CD4-positive, alpha-beta T cell treated with Interleukin-2 at 100 ng/mL for 4 hours (primary cell): ENCODE data around the gene RREB1.
"Not testable (repeated sequence)": the region's sequence is repeated elsewhere in the genome, so short reads cannot be mapped to it uniquely, and the experiment has no call there.

Experiments
- DNase-seq: peaks from one replicate; pipeline ENCODE4 v3.0.0-alpha.2; 2020; ENCODE audit warnings: low spot score

RREB1 gene

DNA sequence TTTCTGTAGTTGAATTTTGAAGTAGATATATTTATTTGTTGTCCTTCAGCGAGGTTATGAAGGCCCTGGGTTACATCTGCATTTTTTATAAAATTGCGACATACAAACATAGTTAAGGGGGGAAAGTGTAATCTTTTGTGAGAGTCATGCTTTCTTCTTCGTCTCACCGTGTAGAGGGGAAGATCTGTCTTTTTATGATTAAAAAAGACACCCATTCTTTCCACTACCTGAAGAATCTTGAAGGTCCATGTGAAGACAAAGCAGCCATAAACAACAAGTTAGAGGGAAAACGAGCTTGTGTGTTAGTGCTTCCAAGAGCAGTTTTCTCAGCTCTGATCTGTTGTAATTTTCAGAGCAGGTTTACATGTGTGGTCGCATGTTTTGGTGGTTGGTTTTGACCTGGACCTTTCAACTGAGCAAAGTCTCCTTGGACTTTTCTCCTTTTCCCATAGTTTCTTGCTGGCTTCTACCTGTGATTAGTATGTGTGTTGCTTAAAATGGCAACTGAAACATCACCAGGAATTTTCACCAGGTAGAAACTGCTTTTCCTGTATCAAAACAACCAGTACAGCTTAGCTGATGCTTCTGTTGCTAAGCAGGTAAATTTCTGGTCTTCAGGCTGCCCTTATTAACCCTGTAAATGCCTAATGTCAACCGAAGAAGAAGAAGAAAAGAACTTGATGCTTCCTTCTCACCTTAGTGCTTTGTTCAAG, 37.3 kb downstream of the RREB1 start:
- DNase-seq: no peak

- no peak for DNase-seq
These were observed 37.8 kb downstream of the RREB1 start for GRCh38 chr6:7145585-7145884.

DNA sequence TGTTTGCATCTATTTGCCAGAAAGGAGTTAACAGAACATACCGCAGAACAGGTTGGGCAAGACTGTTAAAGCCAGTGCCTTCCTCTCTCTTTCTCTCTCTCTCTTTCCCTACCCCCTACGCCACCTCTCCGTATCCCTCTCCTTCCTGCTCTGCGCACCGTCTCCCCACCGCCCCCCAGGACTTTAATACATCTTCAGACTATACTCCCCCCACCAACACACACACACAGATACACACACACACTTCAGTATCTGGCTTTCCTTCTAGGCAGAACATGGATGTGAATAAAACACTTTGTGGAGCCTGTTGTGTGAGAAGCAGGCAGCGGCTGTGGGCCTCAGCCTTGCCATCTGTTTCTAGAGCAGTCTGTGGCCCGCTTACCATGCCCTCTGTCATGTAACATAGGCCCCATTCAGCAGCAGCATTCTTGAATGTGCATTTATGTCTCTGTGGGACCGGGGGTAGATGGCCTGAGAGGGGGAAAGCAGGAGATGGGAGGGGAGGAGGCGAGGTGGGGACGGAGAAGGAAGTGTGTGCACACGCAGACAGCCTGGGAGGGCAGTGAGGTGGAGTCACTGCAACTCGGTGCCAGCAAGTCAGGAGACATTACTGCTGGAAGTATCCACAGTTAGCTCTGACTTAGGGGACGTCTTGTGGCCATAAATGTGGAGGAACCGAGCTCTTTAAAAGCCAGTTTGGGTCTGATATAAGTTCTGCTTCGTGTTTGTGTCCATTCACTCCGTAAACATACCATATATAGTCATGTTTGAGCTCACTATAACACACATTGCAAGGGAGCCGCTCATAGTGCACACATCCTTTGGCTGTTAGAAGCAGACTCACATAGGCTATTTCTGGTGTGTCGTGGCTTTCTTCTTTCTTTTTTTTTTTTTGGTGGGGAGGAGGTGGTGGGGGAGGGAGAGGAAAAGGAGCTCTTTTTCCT, 38.4 kb downstream of the RREB1 start:
- DNase-seq: no peak

GRCh38 chr6:7147051-7147671, 39.4 kb downstream of the RREB1 start:
- no peak for DNase-seq

- no peak for DNase-seq
These were observed 40.5 kb downstream of the RREB1 start for GRCh38 chr6:7148100-7148822.

- DNase-seq: no peak
These were observed 42.8 kb downstream of the RREB1 start for GRCh38 chr6:7150381-7151064.

GRCh38 chr6:7151381-7151780, 43.6 kb downstream of the RREB1 start:
- DNase-seq: no peak

DNA sequence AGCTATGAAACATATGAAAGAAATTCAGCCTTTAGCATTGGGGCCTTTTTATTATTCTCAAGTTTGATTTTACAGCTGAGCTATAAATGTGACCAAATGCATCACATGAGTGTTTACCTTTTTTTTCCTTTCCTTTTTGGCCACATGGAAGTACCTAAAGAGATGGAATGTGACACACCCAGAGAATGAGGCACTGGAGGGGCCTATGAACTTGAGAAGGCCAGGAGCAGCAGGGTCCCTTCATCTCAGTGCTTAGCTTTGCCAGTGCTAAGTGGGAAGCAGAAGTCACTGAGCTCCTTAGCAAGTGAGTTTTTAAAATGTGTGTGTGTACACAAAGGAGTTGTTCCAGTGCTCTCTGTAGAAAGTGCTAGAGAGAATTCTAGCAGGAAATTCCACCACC, 44.7 kb downstream of the RREB1 start:
- no peak for DNase-seq

DNA sequence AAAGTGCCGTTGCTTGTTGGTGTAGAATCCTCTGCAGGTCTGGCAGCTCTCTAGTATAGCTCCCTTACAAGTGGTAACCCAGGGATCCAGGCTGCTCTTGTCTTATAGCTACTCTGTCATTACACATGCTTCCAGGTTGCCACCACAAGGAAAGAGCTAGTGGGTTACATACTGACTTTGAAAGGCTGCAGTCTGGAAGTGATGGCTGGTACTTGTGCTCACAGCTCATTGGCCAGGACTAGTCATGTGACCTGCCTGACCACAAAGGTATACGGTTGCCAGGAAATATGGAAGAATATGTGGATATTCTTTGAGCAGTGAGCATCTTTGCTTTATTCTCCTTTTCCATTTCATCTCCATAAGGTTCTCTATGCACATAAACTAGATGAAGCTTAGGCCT, 46.0 kb downstream of the RREB1 start:
- no peak for DNase-seq

GRCh38 chr6:7154341-7155139, 46.8 kb downstream of the RREB1 start:
- DNase-seq: no peak

- no peak for DNase-seq
These were observed 48.3 kb downstream of the RREB1 start for GRCh38 chr6:7155871-7156579.

DNA sequence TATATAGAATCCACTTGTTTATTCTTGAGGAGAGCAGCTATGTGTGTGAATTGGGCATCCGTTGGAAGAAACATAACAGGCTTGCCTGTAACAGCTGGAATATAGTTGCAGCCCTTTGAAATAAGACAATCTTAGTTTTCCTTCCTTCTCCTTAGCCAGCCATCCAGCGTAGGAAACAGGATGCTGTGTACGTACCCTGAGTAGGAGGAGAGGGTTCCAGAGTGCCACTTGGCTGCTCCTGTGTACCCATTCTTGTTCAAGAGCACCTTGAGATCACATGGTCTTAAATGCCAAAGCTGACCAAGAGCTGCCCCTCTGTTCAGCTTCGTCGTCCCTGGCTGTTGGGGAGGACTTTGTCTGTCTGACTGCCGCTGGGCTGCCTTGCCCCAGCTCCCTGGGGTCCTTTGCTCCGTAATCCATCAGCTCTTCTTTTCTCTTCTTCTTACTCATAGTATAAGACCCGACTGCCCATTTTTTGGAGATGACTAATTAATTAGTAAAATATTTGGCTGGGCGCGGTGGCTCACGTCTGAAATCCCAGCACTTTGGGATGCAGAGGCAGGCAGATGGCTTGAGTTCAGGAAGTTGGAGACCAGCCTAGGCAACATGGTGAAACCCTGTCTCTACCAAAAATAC, 49.0 kb downstream of the RREB1 start:
- no peak for DNase-seq

GRCh38 chr6:7157307-7157706, 49.5 kb downstream of the RREB1 start:
- not testable (repeated sequence) for DNase-seq

GRCh38 chr6:7157752-7158616, 50.2 kb downstream of the RREB1 start:
- DNase-seq: no peak

GRCh38 chr6:7159790-7160525, 52.2 kb downstream of the RREB1 start:
- DNase-seq: no peak

DNA sequence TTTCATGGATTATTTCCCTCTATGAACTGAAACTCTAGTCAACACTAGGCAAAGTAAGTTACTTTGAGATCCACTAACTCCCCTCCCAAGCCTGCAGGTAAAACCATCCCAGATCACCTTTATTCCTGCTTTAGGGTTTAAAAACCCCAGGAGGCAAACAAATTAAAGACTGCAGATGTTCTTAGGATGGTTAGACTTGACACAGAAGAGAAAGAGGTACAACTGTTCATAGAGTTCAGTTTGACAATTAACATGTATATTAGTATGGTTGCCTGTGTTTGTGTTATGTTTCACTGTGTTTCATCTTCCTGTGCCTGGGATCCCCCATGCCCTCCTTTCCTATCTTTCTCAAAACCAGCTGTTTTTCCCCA, 53.5 kb downstream of the RREB1 start:
- no peak for DNase-seq

DNA sequence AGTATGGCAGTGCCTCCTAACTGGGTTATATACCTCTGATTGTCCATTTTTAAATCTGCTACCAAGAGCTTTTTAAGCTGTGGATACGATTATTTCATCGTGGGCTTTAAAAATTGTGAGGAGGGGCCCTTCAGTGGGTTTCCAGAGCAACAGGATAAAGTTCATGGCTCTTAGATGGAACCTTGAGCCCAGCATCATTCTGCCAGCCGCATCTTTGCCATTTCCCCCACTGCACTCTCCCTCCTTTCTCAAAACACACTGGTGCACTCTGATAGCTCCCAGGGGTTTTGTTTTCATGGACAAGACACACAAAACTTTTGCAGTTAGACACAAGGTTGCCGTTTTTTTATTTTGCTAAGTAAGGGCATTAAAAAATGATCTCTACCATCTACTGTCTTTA, 54.1 kb downstream of the RREB1 start:
- DNase-seq: no peak

GRCh38 chr6:7163661-7164071, 55.9 kb downstream of the RREB1 start:
- DNase-seq: no peak
